ENCODE measurements around the gene VIPR2. TPM values are rescaled to one million over a fixed set of nuclear protein-coding genes. Genes with fewer than 3 reads are reported as not detected.

Gene VIPR2
- total RNA-seq, 1 donor from 2014 or later = not detected

- peaks cover 7% of the 10 kb centered on the region for H3K27me3 Mint-ChIP-seq (ENCODE audit: unreplicated experiment)
- peaks cover 3% of the 10 kb centered on the region for H3K9me3 Mint-ChIP-seq (ENCODE audit: unreplicated experiment)
- H3K4me1 Mint-ChIP-seq (ENCODE audit: low read depth, unreplicated experiment) = peaks cover 2% of the 10 kb centered on the region
- H3K27ac Mint-ChIP-seq (ENCODE audit: unreplicated experiment) = no peak overlapping the region
- no peak overlapping the region for H3K4me3 Mint-ChIP-seq (ENCODE audit: unreplicated experiment)
- no peak for TF ChIP-seq CTCF (IDR thresholded peaks at IDR 0.05; ENCODE audit: partially characterized antibody, unreplicated experiment)
- no peaks in the 10 kb centered on the region for H3K36me3 Mint-ChIP-seq (ENCODE audit: unreplicated experiment)
- DNase-seq = no peak
These were observed 5.5 kb downstream of the VIPR2 start for GRCh38 chr7:159139202-159139601.

- H3K27me3 Mint-ChIP-seq (ENCODE audit: unreplicated experiment) = peaks cover 2% of the 10 kb centered on the region
These were observed 6.2 kb downstream of the VIPR2 start for GRCh38 chr7:159138508-159138907.

GRCh38 chr7:159137906-159138305 is 6.8 kb downstream of the VIPR2 start:
- peaks cover 2% of the 10 kb centered on the region for H3K4me1 Mint-ChIP-seq (ENCODE audit: low read depth, unreplicated experiment)
- H3K36me3 Mint-ChIP-seq (ENCODE audit: unreplicated experiment) = no peaks in the 10 kb centered on the region
- no peak for DNase-seq
- H3K4me3 Mint-ChIP-seq (ENCODE audit: unreplicated experiment) = no peak overlapping the region
- H3K27me3 Mint-ChIP-seq (ENCODE audit: unreplicated experiment) = peaks cover 2% of the 10 kb centered on the region
- no peaks in the 10 kb centered on the region for H3K9me3 Mint-ChIP-seq (ENCODE audit: unreplicated experiment)
- TF ChIP-seq CTCF (IDR thresholded peaks at IDR 0.05; ENCODE audit: partially characterized antibody, unreplicated experiment) = no peak
- no peak overlapping the region for H3K27ac Mint-ChIP-seq (ENCODE audit: unreplicated experiment)

More at GRCh38 chr7:159138508-159138907, 6.2 kb downstream of the VIPR2 start:
- no peak for TF ChIP-seq CTCF (IDR thresholded peaks at IDR 0.05; ENCODE audit: partially characterized antibody, unreplicated experiment)
- no peaks in the 10 kb centered on the region for H3K9me3 Mint-ChIP-seq (ENCODE audit: unreplicated experiment)
- H3K4me3 Mint-ChIP-seq (ENCODE audit: unreplicated experiment) = no peak overlapping the region
- H3K4me1 Mint-ChIP-seq (ENCODE audit: low read depth, unreplicated experiment) = peaks cover 2% of the 10 kb centered on the region
- H3K27ac Mint-ChIP-seq (ENCODE audit: unreplicated experiment) = no peak overlapping the region
- H3K36me3 Mint-ChIP-seq (ENCODE audit: unreplicated experiment) = no peaks in the 10 kb centered on the region
- no peak for DNase-seq

- no peak for TF ChIP-seq CTCF (IDR thresholded peaks at IDR 0.05; ENCODE audit: partially characterized antibody, unreplicated experiment)
- Mint-ChIP-seq H3K4me1 (ENCODE audit: low read depth, unreplicated experiment) (no peaks in the 10 kb centered on the region), H3K27me3 (ENCODE audit: unreplicated experiment) (peaks cover 1% of the 10 kb centered on the region), H3K4me3 (ENCODE audit: unreplicated experiment) (no peak overlapping the region), H3K9me3 (ENCODE audit: unreplicated experiment) (no peaks in the 10 kb centered on the region), H3K36me3 (ENCODE audit: unreplicated experiment) (no peaks in the 10 kb centered on the region), H3K27ac (ENCODE audit: unreplicated experiment) (no peak overlapping the region)
- no peak for DNase-seq
These were observed 7.8 kb downstream of the VIPR2 start for GRCh38 chr7:159136846-159137245.

- no peak overlapping the region for H3K27ac Mint-ChIP-seq (ENCODE audit: unreplicated experiment)
- TF ChIP-seq CTCF (IDR thresholded peaks at IDR 0.05; ENCODE audit: partially characterized antibody, unreplicated experiment) = no peak
- H3K4me3 Mint-ChIP-seq (ENCODE audit: unreplicated experiment) = no peak overlapping the region
- no peak for DNase-seq
- H3K4me1 Mint-ChIP-seq (ENCODE audit: low read depth, unreplicated experiment) = no peaks in the 10 kb centered on the region
- H3K36me3 Mint-ChIP-seq (ENCODE audit: unreplicated experiment) = no peaks in the 10 kb centered on the region
- no peaks in the 10 kb centered on the region for H3K27me3 Mint-ChIP-seq (ENCODE audit: unreplicated experiment)
- no peaks in the 10 kb centered on the region for H3K9me3 Mint-ChIP-seq (ENCODE audit: unreplicated experiment)
These were observed 8.2 kb downstream of the VIPR2 start for GRCh38 chr7:159136442-159136841.
